HCT116 (cell line): ENCODE measurements around the gene SF3B5.

Experiments used
- CTCF ChIP-seq, 3 experiments: fragments of 200-600 bp in 1 of 3; sonication (generic) in 1 of 3; IDR thresholded peaks in 2 of 3; conservative IDR thresholded peaks in 1 of 3; 2 replicates each; pipeline ENCODE4 v1.5.1; 2012 to 2017; ENCODE audit warnings: low read depth in 2 of 3, low read length in 2 of 3, antibody characterized with exemption in 1 of 3, borderline replicate concordance in 1 of 3, control low read depth in 1 of 3, mild to moderate bottlenecking in 1 of 3, mixed read lengths in 1 of 3, mixed run types in 1 of 3, moderate library complexity in 1 of 3; ENCODE audit not compliant: insufficient read depth in 1 of 3
- JUND ChIP-seq: IDR thresholded peaks from 2 replicates; pipeline ENCODE4 v1.6.1; 2012
- POLR2AphosphoS5 ChIP-seq: IDR thresholded peaks from 2 replicates; pipeline ENCODE4 v1.6.1; 2011; ENCODE audit warnings: mild to moderate bottlenecking, low read depth, low read length, moderate library complexity

- no peak for TF ChIP-seq CTCF (IDR thresholded peaks at IDR 0.05 in 2 of 3, conservative IDR thresholded peaks at IDR 0.05 in 1 of 3; ENCODE audit: borderline replicate concordance in 1 of 3, insufficient read depth in 1 of 3, low read depth in 2 of 3, low read length in 2 of 3)
- no peak for TF ChIP-seq POLR2AphosphoS5
- TF ChIP-seq JUND = no peak
These were observed 9.1 kb upstream of the SF3B5 start for GRCh38 chr6:144104488-144104887.
